Trophoblast cell (in vitro differentiated cells and primary cell): ENCODE results near the gene CA12.

ENCODE experiments used
- DNase-seq, 2 donors: peaks; one replicate each; pipeline ENCODE4 v3.0.0-alpha.2; 2016
- H2AFZ ChIP-seq: 2 replicates; pipeline ENCODE4 v1.6.1; 2013; ENCODE audit warnings: low read length, moderate library complexity, mild to moderate bottlenecking; ENCODE audit not compliant: insufficient read depth, poor library complexity
- H2AK5ac ChIP-seq: 2 replicates; pipeline ENCODE4 v1.6.1; 2013; ENCODE audit warnings: mild to moderate bottlenecking, low read length
- H2BK120ac ChIP-seq: 2 replicates; pipeline ENCODE4 v1.6.1; 2013; ENCODE audit warnings: low read length, mild to moderate bottlenecking, moderate library complexity; ENCODE audit not compliant: insufficient read depth, poor library complexity
- H2BK12ac ChIP-seq: 2 replicates; pipeline ENCODE4 v1.6.1; 2013; ENCODE audit warnings: mild to moderate bottlenecking, low read length, moderate library complexity
- H2BK5ac ChIP-seq: 2 replicates; pipeline ENCODE4 v1.6.1; 2013; ENCODE audit warnings: low read length, low read depth, moderate library complexity, mild to moderate bottlenecking; ENCODE audit not compliant: poor library complexity
- H3K14ac ChIP-seq: 2 replicates; pipeline ENCODE4 v1.6.1; 2013; ENCODE audit warnings: mild to moderate bottlenecking, low read length
- H3K18ac ChIP-seq: 2 replicates; pipeline ENCODE4 v1.6.1; 2013; ENCODE audit warnings: mild to moderate bottlenecking, low read length
- H3K23ac ChIP-seq: 2 replicates; pipeline ENCODE4 v1.6.1; 2013; ENCODE audit warnings: low read length
- H3K27ac ChIP-seq: 2 replicates; pipeline ENCODE4 v1.5.1; 2013; ENCODE audit warnings: low read depth, mild to moderate bottlenecking, inconsistent platforms, low read length, moderate library complexity
- H3K27me3 ChIP-seq: 2 replicates; pipeline ENCODE4 v1.6.1; 2013; ENCODE audit warnings: inconsistent platforms, mild to moderate bottlenecking, low read length, moderate library complexity; ENCODE audit not compliant: insufficient read depth
- H3K36me3 ChIP-seq, 2 experiments: 1 replicate in 1 of 2; 2 replicates in 1 of 2; pipeline ENCODE4 v1.6.1; 2013; ENCODE audit warnings: low read length in 2 of 2, mild to moderate bottlenecking in 2 of 2, moderate library complexity in 1 of 2; ENCODE audit not compliant: insufficient read depth in 2 of 2, control insufficient read depth in 1 of 2
- H3K4ac ChIP-seq: 2 replicates; pipeline ENCODE4 v1.6.1; 2013; ENCODE audit warnings: low read depth, mild to moderate bottlenecking, low read length, moderate library complexity
- H3K4me1 ChIP-seq, 2 experiments: 1 replicate in 1 of 2; 2 replicates in 1 of 2; pipeline ENCODE4 v1.6.1; 2013; ENCODE audit warnings: low read length in 2 of 2, mild to moderate bottlenecking in 2 of 2, moderate library complexity in 1 of 2; ENCODE audit not compliant: insufficient read depth in 2 of 2, control insufficient read depth in 1 of 2
- H3K4me2 ChIP-seq: 2 replicates; pipeline ENCODE4 v1.6.1; 2013; ENCODE audit warnings: inconsistent platforms, mild to moderate bottlenecking, low read length, moderate library complexity
- H3K4me3 ChIP-seq: 2 replicates; pipeline ENCODE4 v1.5.1; 2013; ENCODE audit warnings: mild to moderate bottlenecking, low read depth, low read length, inconsistent platforms
- H3K79me1 ChIP-seq: one replicate; pipeline ENCODE4 v1.6.1; 2013; ENCODE audit warnings: low read length
- H3K79me2 ChIP-seq: 2 replicates; pipeline ENCODE4 v1.6.1; 2013; ENCODE audit warnings: low read length, mild to moderate bottlenecking; ENCODE audit not compliant: control insufficient read depth, insufficient read depth, poor library complexity
- H3K9ac ChIP-seq: 2 replicates; pipeline ENCODE4 v1.6.1; 2013; ENCODE audit warnings: mild to moderate bottlenecking, low read length
- H3K9me3 ChIP-seq: 2 replicates; pipeline ENCODE4 v1.6.1; 2013; ENCODE audit warnings: low read depth, mild to moderate bottlenecking, control low read depth, inconsistent platforms, low read length; ENCODE audit not compliant: insufficient read depth
- H4K12ac ChIP-seq: 2 replicates; pipeline ENCODE4 v1.6.1; 2013; ENCODE audit warnings: low read depth, mild to moderate bottlenecking, low read length, moderate library complexity
- H4K8ac ChIP-seq: 2 replicates; pipeline ENCODE4 v1.6.1; 2013; ENCODE audit warnings: low read depth, mild to moderate bottlenecking, low read length, moderate library complexity
- H4K91ac ChIP-seq: one replicate; pipeline ENCODE4 v1.6.1; 2013; ENCODE audit warnings: low read depth, mild to moderate bottlenecking, low read length, moderate library complexity
- WGBS: extraction: QIAGEN DNeasy Blood & Tissue Kit; methylation state at CpG from one replicate; pipeline ENCODE4 v1.1.7; 2013; ENCODE audit warnings: missing lambda C conversion rate; ENCODE audit not compliant: insufficient read length, insufficient coverage; ENCODE audit errors: extremely low coverage; 5-methylcytosine and 5-hydroxymethylcytosine counted together

CA12 gene

DNA sequence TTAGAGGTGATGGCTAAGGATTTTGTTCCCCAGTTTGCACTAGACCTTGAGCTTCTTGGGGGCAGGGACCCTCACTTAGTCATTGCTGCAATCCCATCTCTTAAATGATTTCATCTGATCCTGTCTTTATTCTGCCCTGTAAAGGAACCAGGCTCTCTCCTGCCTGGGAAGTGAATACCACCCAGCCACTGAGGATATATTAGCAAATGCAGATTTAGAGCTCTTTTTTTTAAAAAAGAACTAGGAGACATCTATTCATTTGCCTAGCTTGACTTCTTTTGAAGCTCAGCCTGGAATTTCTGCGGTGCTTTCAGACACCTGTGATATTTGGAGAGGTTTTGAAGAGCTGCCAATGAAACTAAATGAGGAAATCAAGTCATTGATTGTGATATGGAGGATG is 41.8 kb downstream of the CA12 start:
- Histone ChIP-seq H3K79me2 (no peaks in the 10 kb centered on the region), H4K8ac (no peak overlapping the region), H2AK5ac (no peak overlapping the region), H4K91ac (no peak overlapping the region), H2BK5ac (no peak overlapping the region), H3K4ac (no peak overlapping the region), H3K36me3 (no peaks in the 10 kb centered on the region), H3K27me3 (no peaks in the 10 kb centered on the region), H3K9ac (no peak overlapping the region), H3K27ac (no peak overlapping the region), H4K12ac (no peak overlapping the region), H2BK12ac (no peak overlapping the region), H3K4me3 (no peak overlapping the region), H3K14ac (no peak overlapping the region), H3K4me1 (peaks cover 15 to 17% of the 10 kb centered on the region in 2 experiments), H3K9me3 (no peaks in the 10 kb centered on the region), H2AFZ (no peak overlapping the region), H3K18ac (no peak overlapping the region), H3K23ac (no peak overlapping the region), H3K79me1 (no peaks in the 10 kb centered on the region), H2BK120ac (no peak overlapping the region), H3K4me2 (no peak overlapping the region)
- DNase-seq, result no peak
- WGBS, result no CpG with 5 or more reads among the region's 1 CpG

- H4K91ac ChIP-seq, result no peak overlapping the region
- no peaks in the 10 kb centered on the region for H3K36me3 ChIP-seq
- no peak overlapping the region for H2BK120ac ChIP-seq
- no peak overlapping the region for H3K9ac ChIP-seq
- no peak overlapping the region for H3K18ac ChIP-seq
- no peaks in the 10 kb centered on the region for H3K27me3 ChIP-seq
- H4K12ac ChIP-seq, result no peak overlapping the region
- no peaks in the 10 kb centered on the region for H3K79me2 ChIP-seq
- peaks cover 15% of the 10 kb centered on the region in 2 experiments for H3K4me1 ChIP-seq
- no peak overlapping the region for H3K4ac ChIP-seq
- no peak overlapping the region for H3K4me2 ChIP-seq
- H2BK12ac ChIP-seq, result no peak overlapping the region
- H3K14ac ChIP-seq, result no peak overlapping the region
- H2AFZ ChIP-seq, result no peak overlapping the region
- H3K4me3 ChIP-seq, result no peak overlapping the region
- no CpG with 5 or more reads among the region's 10 CpGs for WGBS
- DNase-seq, result peak; percentile 40 to 52
- no peak overlapping the region for H4K8ac ChIP-seq
- H2BK5ac ChIP-seq, result no peak overlapping the region
- no peak overlapping the region for H3K23ac ChIP-seq
- no peak overlapping the region for H3K27ac ChIP-seq
- H3K9me3 ChIP-seq, result no peaks in the 10 kb centered on the region
- no peaks in the 10 kb centered on the region for H3K79me1 ChIP-seq
- no peak overlapping the region for H2AK5ac ChIP-seq
Measured at GRCh38 chr15:63339006-63339766, 42.5 kb downstream of the CA12 start.

DNA sequence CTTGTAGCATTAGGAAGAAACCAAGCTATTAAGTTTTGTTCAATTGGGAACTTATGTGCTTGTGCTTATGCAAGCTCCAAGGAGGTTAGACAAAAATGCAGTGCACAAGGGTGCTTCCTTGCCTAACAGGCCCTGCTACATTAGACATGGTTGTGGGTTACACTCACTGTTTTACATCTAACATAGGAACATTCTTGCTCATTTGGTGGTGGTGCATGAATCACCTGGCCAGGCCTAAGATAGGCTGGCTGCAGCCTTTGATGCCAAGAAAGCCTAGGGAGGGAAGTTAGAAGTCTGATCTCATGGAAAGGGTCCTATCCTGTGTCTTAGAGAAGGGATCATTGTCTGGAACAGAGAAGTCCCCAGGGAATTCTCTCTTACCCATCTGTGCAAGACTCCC is 43.5 kb downstream of the CA12 start:
- peak; percentile 72 to 85 for DNase-seq
- no peak overlapping the region for H3K23ac ChIP-seq
- no peak overlapping the region for H2AK5ac ChIP-seq
- no peaks in the 10 kb centered on the region for H3K36me3 ChIP-seq
- no peak overlapping the region for H3K4ac ChIP-seq
- H3K9ac ChIP-seq, result no peak overlapping the region
- H2BK120ac ChIP-seq, result no peak overlapping the region
- no peak overlapping the region for H3K18ac ChIP-seq
- H3K4me1 ChIP-seq, result peaks cover 15% of the 10 kb centered on the region in 2 experiments
- H4K12ac ChIP-seq, result no peak overlapping the region
- H3K14ac ChIP-seq, result no peak overlapping the region
- no peaks in the 10 kb centered on the region for H3K27me3 ChIP-seq
- H3K79me1 ChIP-seq, result no peaks in the 10 kb centered on the region
- H2BK5ac ChIP-seq, result no peak overlapping the region
- no peaks in the 10 kb centered on the region for H3K9me3 ChIP-seq
- H2BK12ac ChIP-seq, result no peak overlapping the region
- H4K91ac ChIP-seq, result no peak overlapping the region
- H4K8ac ChIP-seq, result no peak overlapping the region
- no peak overlapping the region for H3K4me2 ChIP-seq
- H2AFZ ChIP-seq, result no peak overlapping the region
- H3K27ac ChIP-seq, result no peak overlapping the region
- H3K79me2 ChIP-seq, result no peaks in the 10 kb centered on the region
- H3K4me3 ChIP-seq, result no peak overlapping the region

DNA sequence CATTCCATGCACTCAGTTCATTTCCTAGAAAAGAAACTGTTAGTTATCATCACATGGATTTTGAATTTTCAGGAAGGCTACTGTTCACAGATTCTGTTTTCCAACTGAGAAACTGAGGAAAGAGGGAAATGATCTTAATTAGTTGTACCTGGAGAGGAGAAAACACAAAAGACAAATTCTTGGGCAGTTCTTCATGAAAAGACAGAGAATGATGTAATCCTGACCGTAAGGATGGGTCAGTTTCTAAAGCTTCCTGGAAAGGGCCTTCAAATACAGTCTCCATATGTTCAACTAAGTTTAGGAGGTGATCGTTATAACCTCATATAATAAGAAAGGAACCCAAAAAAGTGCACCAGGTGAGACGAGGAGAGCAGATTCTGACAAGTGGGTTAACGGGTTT is 44.6 kb downstream of the CA12 start:
- Histone ChIP-seq H2BK120ac (no peak overlapping the region), H3K4ac (no peak overlapping the region), H3K4me2 (no peak overlapping the region), H2BK5ac (no peak overlapping the region), H4K91ac (no peak overlapping the region), H2AK5ac (no peak overlapping the region), H3K79me1 (no peaks in the 10 kb centered on the region), H3K9me3 (no peaks in the 10 kb centered on the region), H3K4me1 (peaks cover 15% of the 10 kb centered on the region in 2 experiments), H2BK12ac (no peak overlapping the region), H2AFZ (no peak overlapping the region), H4K12ac (no peak overlapping the region), H3K36me3 (no peaks in the 10 kb centered on the region), H3K14ac (no peak overlapping the region), H3K27me3 (no peaks in the 10 kb centered on the region), H3K23ac (no peak overlapping the region), H3K4me3 (no peak overlapping the region), H4K8ac (no peak overlapping the region), H3K79me2 (no peaks in the 10 kb centered on the region), H3K9ac (no peak overlapping the region), H3K18ac (no peak overlapping the region), H3K27ac (no peak overlapping the region)
- DNase-seq, result no peak
- no CpG with 5 or more reads among the region's 4 CpGs for WGBS
